NCI-H2196 (cell line): ENCODE measurements around the gene CGRRF1.

ENCODE experiments used
- DNase-seq: peaks from one replicate; lab custom pipeline; 2025; ENCODE audit not compliant: unreplicated experiment; lab: John Stamatoyannopoulos, UW

Gene CGRRF1

DNA sequence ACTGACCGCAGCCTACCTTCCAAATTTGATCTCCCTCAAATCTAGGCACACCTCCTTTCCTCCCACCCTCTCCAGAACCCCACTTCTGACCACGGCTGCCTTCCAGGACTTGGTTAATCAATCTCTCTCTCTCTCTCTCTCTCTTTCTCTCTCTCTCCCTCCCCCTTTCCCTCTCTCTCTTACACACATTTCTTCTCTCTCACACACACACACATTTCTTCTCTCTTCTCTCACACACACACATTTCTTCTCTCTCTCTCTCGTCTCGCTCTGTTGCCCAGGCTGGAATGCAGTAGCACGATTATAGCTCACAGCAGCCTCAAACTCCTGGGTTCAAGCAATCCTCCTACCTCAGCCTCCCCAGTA lies 20.4 kb upstream of the CGRRF1 start:
- no peak for DNase-seq

DNA sequence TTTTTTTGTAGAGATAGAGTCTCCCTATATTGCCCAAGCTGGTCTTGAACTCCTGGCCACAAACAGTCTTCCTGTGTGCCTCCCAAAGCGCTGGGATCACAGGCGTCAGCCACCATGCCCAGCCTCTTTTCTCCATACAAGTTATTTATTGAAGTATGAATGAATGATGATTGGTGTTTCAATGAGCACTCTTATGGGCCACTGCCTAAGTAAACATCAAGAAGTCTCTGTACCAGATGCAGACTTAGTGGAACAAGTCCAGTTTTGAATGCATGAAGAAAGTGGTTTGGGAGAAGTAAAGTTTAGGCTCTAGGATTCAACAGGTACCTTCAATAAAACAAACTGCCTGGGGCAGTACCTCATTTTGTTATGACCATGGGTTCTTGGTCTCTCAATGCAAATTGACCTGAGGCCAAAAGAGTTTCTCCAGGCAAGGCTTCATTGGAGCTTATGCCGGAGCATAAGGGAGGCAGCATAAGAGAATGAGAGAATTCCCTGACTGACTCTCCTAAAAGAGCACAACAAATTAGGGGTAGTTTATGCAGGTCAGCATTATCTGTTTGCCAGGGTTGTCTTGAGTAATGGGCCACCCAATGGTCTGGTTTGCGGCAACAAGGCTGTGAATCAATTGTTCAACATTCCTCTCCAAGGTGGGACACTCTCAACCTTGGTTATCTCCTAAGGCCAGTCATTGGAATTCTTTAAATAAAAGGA lies 19.8 kb upstream of the CGRRF1 start:
- no peak for DNase-seq

DNA sequence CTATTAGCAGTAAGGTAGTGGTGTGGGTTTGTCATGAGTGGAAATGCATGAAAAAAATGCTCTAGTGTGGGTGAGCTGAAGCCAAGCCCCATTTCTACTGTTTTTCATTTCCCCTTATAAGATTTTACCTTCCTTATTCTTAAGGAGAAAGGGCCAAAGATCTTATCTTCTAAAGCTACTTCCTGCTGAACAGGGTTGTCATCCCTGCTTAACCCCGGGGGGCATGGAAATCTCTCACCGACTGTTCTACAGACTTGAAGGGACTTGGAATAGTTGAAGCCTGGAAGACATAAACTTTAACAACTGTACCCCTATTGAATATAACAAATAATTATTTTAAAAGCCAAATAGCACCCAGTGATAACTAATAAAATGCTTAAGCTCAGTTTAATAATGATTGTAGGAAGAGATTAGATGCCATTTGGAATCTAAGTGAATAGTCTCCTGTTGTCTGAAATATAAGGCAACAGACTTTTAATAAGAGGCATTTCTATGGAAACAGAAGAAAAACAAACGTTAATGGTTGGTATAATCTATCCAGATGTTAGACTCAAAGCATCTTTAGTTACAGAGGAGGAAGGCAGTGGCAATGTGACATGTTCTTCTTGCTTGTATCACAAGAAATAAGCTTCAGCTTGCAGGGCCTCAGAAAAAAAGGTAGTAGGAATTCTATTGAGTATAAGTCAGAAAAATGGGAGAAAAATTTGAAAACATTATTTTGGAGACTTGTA lies 19.1 kb upstream of the CGRRF1 start:
- no peak for DNase-seq

DNA sequence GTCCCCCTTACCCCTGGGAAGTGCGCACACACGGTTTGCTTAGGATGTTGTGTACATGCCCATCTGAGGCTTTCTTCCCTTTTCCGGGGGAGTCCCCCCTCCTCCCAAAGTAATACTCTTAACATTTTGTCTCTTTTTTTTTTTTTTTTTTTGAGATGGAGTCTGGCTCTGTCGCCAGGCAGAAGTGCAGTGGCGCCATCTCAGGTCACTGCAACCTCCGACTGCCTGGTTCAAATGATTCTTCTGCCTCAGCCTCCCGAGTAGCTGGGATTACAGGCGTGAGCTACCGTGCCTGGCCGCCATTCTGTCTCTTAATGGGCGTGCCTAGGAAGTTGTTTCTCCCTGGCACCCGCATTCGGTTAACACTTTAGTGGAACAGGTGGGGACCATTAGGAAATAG lies 16.4 kb upstream of the CGRRF1 start:
- no peak for DNase-seq

DNA sequence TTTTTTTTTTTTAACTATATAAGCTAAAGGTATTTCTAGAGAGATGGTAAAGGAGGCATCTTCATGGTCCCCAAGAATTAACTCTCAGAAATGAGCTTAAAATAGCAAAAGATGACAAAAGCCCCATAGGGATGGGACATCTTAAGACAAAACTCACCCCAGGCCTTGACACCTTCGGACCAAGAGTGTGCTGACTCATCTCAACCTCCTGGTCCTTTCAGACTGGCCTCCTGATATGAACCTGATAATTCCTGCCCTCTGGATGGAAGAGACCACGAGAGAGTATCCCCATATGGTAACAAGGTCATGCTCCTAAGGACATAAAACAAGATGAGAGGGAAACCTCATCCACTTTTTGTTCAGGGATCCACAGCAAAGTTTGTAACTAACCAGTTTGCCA lies 12.5 kb upstream of the CGRRF1 start:
- DNase-seq, result no peak

DNA sequence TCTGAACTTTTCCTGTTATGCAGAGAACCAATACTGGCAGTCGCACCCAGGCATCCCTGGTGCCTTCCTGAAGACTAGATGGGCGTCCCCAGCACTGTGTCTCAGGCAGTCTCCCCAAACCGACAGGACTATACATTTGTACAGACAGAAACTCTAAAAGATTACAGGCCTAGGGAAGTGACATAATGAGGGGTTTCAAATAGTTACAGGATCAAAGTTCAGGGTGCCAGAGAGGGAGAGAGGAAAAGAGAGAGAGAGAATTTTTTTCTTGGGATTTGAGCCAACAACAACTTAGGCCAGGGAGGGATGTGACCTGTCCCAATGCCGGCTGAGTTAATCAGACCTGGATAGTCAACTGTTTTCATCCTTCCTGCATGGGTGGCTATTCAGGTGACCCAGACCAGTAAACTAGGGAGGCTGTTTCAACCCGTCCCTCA lies 11.6 kb upstream of the CGRRF1 start:
- DNase-seq, result no peak

DNA sequence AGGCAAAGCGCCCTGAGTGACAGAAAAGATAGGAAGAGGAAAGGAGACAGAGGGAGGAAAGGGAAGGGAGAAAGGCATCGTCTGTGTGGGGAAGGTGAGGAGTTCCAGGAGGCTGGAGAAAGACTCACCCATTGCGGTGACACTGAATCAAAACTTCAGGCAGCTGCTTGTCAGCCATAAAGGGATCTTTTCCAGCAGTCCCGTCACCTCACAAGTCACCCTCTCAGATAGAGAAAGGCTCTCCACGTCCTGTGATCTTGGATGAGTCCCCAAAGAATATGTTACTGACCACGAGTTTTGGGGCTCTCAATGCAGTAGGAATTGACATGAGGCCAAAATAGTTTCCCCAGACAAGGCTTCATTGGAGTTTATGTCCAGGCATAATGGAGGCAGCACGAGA lies 11.1 kb upstream of the CGRRF1 start:
- no peak for DNase-seq

DNA sequence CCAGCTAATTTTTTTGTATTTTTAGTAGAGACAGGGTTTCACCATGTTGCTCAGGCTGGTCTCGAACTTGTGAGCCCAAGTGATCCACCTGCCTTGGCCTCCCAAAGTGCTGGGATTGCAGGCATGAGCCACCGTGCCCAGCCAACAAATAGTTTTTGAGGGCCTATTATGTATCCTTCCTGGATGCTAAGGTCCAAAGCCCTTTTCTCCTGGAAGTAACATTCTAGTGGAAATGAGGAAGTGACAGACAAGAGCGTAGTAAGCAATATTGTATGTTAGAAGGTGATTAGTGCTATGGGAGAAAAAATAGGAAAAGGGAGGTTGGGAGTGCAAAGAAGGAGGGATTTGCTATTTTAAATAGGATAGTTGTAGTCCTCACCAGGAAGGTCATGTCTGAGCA lies 9.0 kb upstream of the CGRRF1 start:
- DNase-seq, result no peak

DNA sequence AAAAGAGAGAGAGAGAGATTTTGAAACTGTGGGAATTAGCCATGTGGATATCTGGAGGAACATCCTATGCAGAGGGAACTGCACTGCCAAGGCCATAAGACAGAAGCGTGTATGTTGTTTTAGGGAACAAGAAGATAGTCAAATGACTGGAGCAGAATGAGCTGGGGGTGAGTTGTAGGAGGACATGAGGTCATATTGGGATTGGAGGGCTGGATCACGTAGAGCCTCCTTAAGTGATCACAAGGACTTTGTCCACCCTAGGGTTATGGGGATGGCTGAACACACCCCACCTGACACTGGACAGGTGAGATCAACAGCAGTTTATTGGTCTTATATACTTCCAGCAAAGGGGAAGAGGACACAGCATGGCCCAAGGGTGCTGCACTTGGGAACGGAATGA lies 8.2 kb upstream of the CGRRF1 start:
- DNase-seq, result no peak

DNA sequence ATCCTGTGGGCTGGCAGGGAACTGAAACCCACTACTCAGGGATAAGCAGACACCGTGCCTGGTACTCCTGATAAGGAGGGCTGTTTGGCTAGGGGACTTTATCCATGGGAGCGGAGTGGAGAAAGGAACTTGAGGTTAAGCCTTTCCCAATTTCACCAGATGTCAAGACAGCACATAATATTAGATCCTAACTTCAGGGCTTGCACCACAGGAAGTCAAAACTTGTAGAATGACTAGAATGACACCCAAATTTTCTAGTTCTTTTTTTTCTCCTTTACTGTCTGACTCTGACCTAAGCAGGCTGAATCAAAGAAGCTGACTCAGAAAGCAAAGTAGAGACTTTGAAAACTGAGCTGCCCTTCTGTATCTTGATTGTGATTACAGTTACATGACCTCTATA lies 7.1 kb upstream of the CGRRF1 start:
- no peak for DNase-seq

DNA sequence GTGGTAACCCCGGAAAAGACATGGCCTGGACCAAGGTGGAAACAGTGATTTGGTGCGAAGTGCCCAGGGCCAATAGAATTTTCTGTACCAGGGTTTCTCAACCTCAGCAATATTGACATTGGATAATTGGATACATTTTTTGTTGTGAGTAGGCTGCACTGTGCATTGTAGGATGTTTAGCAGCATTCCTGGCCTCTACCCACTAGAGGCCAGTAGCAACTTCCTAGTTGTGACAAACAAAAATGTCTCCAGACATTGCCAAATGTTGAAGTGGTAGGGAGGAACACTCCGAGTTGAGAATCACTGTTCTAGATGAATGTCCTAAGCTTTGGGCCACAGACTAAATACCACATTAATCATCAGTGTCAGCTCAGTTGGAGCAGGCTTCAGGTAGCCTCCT lies 6.2 kb upstream of the CGRRF1 start:
- no peak for DNase-seq

DNA sequence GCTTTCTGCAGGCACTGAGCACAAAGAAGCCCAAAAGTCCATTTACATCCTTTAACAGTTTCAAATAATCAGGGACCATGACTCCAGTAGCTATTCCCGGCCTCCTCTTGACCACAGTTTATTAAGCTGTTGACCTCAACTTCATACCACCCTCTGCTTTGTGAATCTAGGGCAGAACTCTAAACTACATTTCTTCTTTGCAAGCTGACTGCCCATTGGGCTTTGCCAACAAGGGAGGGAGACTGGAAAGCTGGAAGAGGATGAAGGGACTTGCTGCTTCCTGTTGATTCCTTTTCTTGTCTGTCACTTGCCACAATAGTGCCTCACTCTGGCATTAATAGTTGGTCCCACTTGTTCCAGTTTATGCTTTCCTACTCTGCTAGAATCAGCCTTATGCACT lies 2.7 kb downstream of the CGRRF1 start:
- no peak for DNase-seq

DNA sequence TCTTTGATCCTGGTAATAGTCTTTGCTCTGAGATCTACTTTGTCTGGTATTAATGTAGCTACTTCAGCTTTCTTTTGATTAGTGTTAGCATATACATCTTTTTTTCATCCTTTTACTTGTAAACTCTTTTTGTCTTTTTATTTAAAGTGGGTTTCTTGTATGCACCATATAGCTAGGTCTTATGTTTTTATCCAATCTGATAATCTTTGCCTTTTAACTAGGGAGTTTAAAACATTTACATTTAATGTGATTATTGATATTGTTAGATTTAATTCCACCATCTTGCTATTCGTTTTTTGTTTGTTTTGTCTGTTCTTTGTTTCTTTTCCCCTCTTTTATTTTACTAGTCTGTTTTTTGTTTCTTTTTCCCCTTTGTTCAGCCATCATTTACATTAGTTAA lies 6.0 kb downstream of the CGRRF1 start:
- DNase-seq, result no peak

DNA sequence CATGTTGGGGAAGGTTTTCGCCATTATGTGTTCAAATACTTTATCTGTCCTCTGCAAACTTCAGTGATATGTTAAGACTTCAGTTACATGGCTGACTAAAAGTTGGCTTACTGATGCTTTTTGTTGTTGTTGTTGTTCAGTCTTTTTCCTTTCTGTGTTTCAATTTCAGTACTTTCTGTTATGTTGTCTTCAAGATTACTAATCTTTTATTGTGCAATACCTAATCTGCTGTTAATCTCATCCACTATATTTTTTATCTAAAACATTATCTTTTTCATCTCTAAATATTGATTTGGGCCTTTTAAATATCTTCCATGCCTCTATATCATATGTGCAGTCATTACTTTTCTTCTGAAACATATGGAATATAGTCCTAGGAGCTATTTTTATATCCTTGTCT lies 7.0 kb downstream of the CGRRF1 start:
- no peak for DNase-seq

DNA sequence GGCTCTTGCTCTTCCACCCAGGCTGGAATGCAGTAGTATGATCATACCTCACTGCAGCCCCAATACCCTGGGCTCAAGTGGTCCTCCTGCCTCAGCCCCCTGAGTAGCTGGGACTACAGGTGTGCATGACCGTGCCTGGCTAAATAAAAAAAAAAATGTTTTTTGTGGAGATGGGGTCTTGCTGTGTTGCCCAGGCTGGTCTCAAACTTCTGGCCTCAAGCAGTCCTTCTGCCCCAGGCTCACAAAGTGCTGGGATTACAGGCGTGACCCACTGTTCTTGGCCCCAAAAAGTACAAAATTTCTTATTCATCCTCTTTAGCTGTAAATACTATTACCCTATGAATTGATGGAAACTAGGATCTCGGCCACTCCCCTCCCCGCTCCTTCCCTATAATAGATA lies 14.7 kb downstream of the CGRRF1 start:
- DNase-seq, result no peak

DNA sequence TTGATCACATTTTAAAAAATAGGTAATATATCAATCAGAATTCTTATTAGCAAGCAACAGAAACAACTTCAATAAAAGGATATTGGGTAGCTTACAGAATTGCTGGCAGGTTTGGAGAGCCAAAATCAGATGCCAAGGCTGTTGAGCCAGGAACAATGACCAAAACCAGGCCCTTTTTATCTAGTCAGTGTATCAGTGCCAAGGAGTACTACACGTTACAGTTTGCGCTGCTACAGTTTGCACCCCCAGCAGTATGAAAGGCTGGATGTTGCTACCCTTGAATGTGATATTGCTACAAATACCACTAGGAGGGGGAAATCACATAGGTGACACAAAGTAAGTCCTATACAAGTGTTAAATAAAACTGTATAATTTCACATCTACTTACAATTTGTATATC lies 19.3 kb downstream of the CGRRF1 start:
- DNase-seq, result no peak

DNA sequence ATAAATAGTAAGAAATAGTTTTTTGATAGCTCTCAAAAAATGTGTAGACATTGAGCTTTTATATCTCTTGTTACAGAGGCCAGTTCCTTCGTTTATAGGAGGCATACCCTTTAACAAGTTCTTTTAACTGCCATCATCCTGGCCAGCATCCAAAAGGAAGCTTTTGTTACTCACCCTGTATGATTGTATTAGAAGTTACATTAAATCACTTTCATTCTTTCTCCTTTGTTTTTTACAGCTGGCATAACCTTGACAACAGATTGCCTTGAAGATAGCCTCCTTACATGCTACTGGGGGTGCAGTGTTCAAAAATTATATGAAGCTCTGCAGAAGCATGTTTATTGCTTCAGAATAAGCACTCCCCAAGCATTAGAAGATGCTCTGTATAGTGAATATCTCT lies 20.1 kb downstream of the CGRRF1 start:
- DNase-seq, result peak; percentile 11

DNA sequence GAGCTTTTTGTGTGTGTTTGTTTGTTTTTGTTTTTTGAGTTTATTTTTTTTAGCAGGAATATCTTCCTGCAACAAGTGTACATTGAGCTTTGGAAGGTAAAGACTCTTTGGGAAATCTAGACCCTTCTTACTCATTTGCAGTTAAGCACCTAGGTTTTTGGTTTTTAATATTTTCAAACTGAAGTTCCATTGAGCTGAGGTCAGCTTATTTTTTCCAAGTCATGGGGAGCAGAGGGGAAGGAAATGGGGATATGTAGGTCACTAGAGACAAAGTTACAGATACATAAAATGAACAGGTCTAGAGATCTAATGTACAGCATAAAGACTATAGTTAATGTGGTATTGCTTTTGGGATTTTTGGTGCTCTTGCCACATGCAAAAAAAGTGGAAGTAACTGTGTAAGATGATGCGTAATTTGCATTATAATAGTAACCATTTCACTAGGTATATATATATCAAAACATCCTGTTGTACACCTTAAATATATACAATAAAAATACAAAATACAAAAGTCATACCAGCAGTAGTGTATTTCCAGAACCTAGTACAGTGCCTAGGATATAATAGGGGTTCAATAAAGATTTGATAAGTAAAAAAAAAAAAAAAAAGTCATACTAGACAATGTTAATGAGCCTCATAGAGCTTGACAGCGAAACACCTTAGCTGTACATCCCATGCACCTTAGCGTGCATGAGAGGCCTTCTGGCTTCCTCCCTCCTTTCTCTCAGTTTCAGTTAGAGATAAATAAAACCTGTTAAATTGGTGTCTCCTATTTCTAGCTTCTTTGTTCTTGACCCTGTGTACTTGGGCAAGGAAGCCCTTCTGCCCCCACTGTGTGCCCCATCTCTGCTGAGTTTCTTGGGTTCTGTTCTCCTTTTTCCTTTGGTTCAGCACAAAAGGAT lies 22.7 kb downstream of the CGRRF1 start:
- DNase-seq, result no peak

DNA sequence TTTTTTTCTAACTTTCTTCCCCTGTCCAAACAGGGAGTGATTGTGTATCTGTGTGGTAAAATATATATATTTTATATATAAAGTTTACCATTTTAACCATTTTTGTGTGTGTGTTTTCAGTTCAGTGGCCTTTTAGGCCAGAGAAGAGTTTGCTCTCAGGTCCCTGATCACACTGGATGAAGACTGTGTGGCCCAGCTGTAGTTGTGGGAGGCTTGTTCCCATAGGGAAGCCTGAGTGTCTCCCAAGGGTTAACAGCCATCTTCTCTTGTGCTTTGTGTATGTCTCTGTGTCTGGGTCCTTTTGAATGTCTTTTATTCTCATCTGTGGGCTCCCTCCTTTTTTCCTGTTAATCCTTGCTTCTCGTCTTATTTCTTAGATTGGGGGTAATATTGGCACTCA lies 23.4 kb downstream of the CGRRF1 start:
- no peak for DNase-seq

DNA sequence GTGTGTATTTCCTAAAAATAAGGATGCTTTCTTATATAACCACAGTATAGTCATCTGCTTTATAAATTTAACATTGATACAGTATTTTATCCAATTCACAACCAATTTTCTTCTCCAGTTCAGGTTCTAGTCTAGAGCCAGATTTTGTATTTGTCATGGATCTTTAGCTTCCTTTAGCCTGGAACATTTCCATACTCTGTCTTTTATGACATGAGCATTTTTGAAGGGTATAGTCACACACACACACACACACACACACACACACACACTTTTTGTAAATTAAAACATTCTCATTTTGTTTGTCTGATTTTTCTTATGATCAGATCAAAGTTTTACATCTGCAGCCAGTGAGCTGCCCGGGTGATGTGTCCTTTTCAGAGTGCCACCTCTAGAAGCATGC lies 25.4 kb downstream of the CGRRF1 start:
- DNase-seq, result no peak

DNA sequence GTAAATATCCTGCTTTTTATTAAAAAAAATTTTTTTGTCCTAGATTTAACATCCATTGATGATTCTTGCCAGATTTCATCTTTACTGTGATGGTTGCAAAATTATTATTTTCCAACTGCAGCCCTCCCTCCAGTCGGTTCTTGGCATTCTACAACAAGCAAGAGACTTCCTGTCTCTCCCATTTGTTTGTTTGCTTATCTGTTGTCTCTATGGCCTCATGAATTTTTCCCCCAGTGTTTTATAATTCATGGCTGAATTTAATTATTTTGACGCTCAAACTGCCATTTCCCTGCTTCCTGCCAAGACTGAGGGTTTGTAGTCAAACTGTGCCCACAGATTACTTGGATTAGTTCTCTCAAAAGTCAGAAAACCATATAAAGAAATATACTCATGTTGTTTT lies 25.9 kb downstream of the CGRRF1 start:
- no peak for DNase-seq

DNA sequence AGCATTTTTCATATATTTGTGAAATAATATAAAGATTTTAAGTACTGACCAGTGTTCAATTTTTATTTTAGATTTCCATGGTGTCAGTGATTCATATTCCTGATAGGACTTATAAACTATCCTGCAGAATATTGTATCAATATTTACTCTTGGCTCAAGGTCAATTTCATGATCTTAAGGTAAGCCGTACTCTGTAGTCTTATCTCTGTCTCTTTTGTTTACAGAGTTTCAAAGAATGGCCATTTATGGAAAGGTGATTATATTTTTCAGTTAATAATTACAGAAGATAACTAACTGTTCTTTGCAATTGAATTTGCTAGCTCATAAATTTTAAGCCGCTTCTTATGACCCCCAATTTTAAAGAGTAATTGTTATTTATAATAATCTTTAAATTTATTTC lies 27.9 kb downstream of the CGRRF1 start:
- DNase-seq, result no peak
